Measurements from ENCODE around the gene HYPK. TPM values are rescaled to one million over a fixed set of nuclear protein-coding genes. Genes with fewer than 3 reads are reported as not detected.
"Not testable (repeated sequence)": the region's sequence is repeated elsewhere in the genome, so short reads cannot be mapped to it uniquely, and the experiment has no call there.

HYPK gene
- total RNA-seq, 1 experiment from 2014 or later, result 22.8 TPM

GRCh38 chr15:43808435-43808950 is 8.1 kb downstream of the HYPK start:
- CTCF ChIA-PET, result no interaction called here
- POLR2A ChIA-PET (ENCODE audit: unreplicated experiment), result no interaction called here
- no peaks in the 10 kb centered on the region for H4K20me1 ChIP-seq (ENCODE audit: low read length)
- H3K4me3 ChIP-seq (ENCODE audit: low read length), result no peak overlapping the region
- H3K27me3 ChIP-seq (ENCODE audit: low read length), result no peaks in the 10 kb centered on the region
- H3K9ac ChIP-seq (ENCODE audit: low read length), result no peak overlapping the region
- no peak for DNase-seq
- no peak for ATAC-seq
- H3K4me2 ChIP-seq (ENCODE audit: low read length), result no peak overlapping the region
- no peak overlapping the region for H2AFZ ChIP-seq (ENCODE audit: low read length)
- intact Hi-C loops (cut with micrococcal nuclease), result loop anchor here (10.0 kb wide), 1 partner anchor 56 kb away; no protein-coding TSS in a partner anchor
- peaks cover 64% of the 10 kb centered on the region for H3K36me3 ChIP-seq (ENCODE audit: low read depth, low read length)
- no TSS peak for BruUV-seq (replicated peaks)
- H3K9me2 ChIP-seq (replicated peaks; ENCODE audit: low read length), result no peaks in the 10 kb centered on the region
- TF ChIP-seq EZH2 (IDR thresholded peaks at IDR 0.05; ENCODE audit: low read length, unreplicated experiment) (no peak), EZH2phosphoT487 (IDR thresholded peaks at IDR 0.05; ENCODE audit: borderline replicate concordance, low read length) (no peak), CTCF (conservative IDR thresholded peaks at IDR 0.05; ENCODE audit: low read depth, low read length) (no peak)
- no peaks in the 10 kb centered on the region for H3K9me3 ChIP-seq (ENCODE audit: low read length)
- H3F3A ChIP-seq (ENCODE audit: low read length, unreplicated experiment), result peaks cover 11% of the 10 kb centered on the region
- no peaks in the 10 kb centered on the region for H3K79me2 ChIP-seq (ENCODE audit: low read length)
- H3K27ac ChIP-seq (ENCODE audit: low read length), result no peak overlapping the region
- no peaks in the 10 kb centered on the region for H3K4me1 ChIP-seq (ENCODE audit: insufficient read depth, low read length)

- no peaks in the 10 kb centered on the region for H3K4me1 ChIP-seq (ENCODE audit: insufficient read depth, low read length)
- intact Hi-C loops (cut with micrococcal nuclease), result loop anchor here (10.0 kb wide), 1 partner anchor 56 kb away; no protein-coding TSS in a partner anchor
- H3K79me2 ChIP-seq (ENCODE audit: low read length), result no peaks in the 10 kb centered on the region
- no peaks in the 10 kb centered on the region for H3K9me2 ChIP-seq (replicated peaks; ENCODE audit: low read length)
- DNase-seq (no peak), ATAC-seq (no peak)
- H3K4me3 ChIP-seq (ENCODE audit: low read length), result no peak overlapping the region
- H3K27me3 ChIP-seq (ENCODE audit: low read length), result no peaks in the 10 kb centered on the region
- H3K9ac ChIP-seq (ENCODE audit: low read length), result no peak overlapping the region
- ChIA-PET POLR2A (ENCODE audit: unreplicated experiment) (interaction anchor here (0.6 kb wide), 2 partner anchors 13 to 19 kb away, joined by 6 to 10 read pairs; no protein-coding TSS in a partner anchor), CTCF (no interaction called here)
- no TSS peak for BruUV-seq (replicated peaks)
- TF ChIP-seq EZH2 (IDR thresholded peaks at IDR 0.05; ENCODE audit: low read length, unreplicated experiment), result no peak
- TF ChIP-seq CTCF (conservative IDR thresholded peaks at IDR 0.05; ENCODE audit: low read depth, low read length), result no peak
- no peak for TF ChIP-seq EZH2phosphoT487 (IDR thresholded peaks at IDR 0.05; ENCODE audit: borderline replicate concordance, low read length)
- H3K36me3 ChIP-seq (ENCODE audit: low read depth, low read length), result peaks cover 68% of the 10 kb centered on the region
- H3K9me3 ChIP-seq (ENCODE audit: low read length), result no peaks in the 10 kb centered on the region
- no peak overlapping the region for H2AFZ ChIP-seq (ENCODE audit: low read length)
- no peaks in the 10 kb centered on the region for H4K20me1 ChIP-seq (ENCODE audit: low read length)
- H3K4me2 ChIP-seq (ENCODE audit: low read length), result no peak overlapping the region
- H3K27ac ChIP-seq (ENCODE audit: low read length), result no peak overlapping the region
- H3F3A ChIP-seq (ENCODE audit: low read length, unreplicated experiment), result peaks cover 9% of the 10 kb centered on the region
These were observed 8.7 kb downstream of the HYPK start for GRCh38 chr15:43808960-43809678.

- intact Hi-C loops (cut with micrococcal nuclease); H3K4me1 ChIP-seq (ENCODE audit: insufficient read depth, low read length); H3K9ac ChIP-seq (ENCODE audit: low read length); H3K4me3 ChIP-seq (ENCODE audit: low read length); H3K4me2 ChIP-seq (ENCODE audit: low read length); H4K20me1 ChIP-seq (ENCODE audit: low read length); H3K9me2 ChIP-seq (replicated peaks; ENCODE audit: low read length); BruUV-seq (replicated peaks); DNase-seq; H3K9me3 ChIP-seq (ENCODE audit: low read length); ATAC-seq; H3K27ac ChIP-seq (ENCODE audit: low read length); POLR2A ChIA-PET (ENCODE audit: unreplicated experiment); H3K27me3 ChIP-seq (ENCODE audit: low read length); H2AFZ ChIP-seq (ENCODE audit: low read length); H3F3A ChIP-seq (ENCODE audit: low read length, unreplicated experiment): not testable (repeated sequence)
- Histone ChIP-seq H3K36me3 (ENCODE audit: low read depth, low read length) (peaks cover 58% of the 10 kb centered on the region), H3K79me2 (ENCODE audit: low read length) (peaks cover 24% of the 10 kb centered on the region)
- CTCF ChIA-PET, result interaction anchor here (0.7 kb wide), 1 partner anchor 13 kb away, joined by 3 read pairs; no protein-coding TSS in a partner anchor
These were observed 14.7 kb downstream of the HYPK start for GRCh38 chr15:43815064-43815463.
